Measurements from ENCODE around the gene PPP2R3B. TPM values are rescaled to one million over a fixed set of nuclear protein-coding genes. Genes with fewer than 3 reads are reported as not detected.
A peak's percentile ranks its signal among the peaks of the same experiment; 100 is the strongest.

The PPP2R3B gene
- total RNA-seq, 6 experiments from 2014 or later = 11.7 to 20.5 (median 13.9) TPM

GRCh38 chrX:362351-362750 lies 24.4 kb downstream of the PPP2R3B start:
- H3K27me3 Mint-ChIP-seq (ENCODE audit: insufficient read depth) = peaks cover 1% of the 10 kb centered on the region; the same call in 1 of the 2 replicates
- no peak for TF ChIP-seq CTCF (IDR thresholded peaks at IDR 0.05)
- H3K4me1 Mint-ChIP-seq (ENCODE audit: low read depth) = peaks cover 7% of the 10 kb centered on the region
- DNase-seq = no peak
- H3K9me3 Mint-ChIP-seq = peaks cover 51% of the 10 kb centered on the region
- peaks cover 49% of the 10 kb centered on the region for H3K36me3 Mint-ChIP-seq (ENCODE audit: low read depth)
- H3K27ac Mint-ChIP-seq = no peak overlapping the region
- no peak overlapping the region for H3K4me3 Mint-ChIP-seq

- Mint-ChIP-seq H3K27ac (no peak overlapping the region), H3K27me3 (ENCODE audit: insufficient read depth) (no peaks in the 10 kb centered on the region), H3K36me3 (ENCODE audit: low read depth) (peaks cover 54% of the 10 kb centered on the region), H3K4me1 (ENCODE audit: low read depth) (peaks cover 15% of the 10 kb centered on the region), H3K4me3 (no peak overlapping the region), H3K9me3 (peaks cover 51% of the 10 kb centered on the region)
- DNase-seq = no peak
- TF ChIP-seq CTCF (IDR thresholded peaks at IDR 0.05) = no peak
Observed at GRCh38 chrX:361231-362145, 25.2 kb downstream of the PPP2R3B start.

- no peak for TF ChIP-seq CTCF (IDR thresholded peaks at IDR 0.05)
- Mint-ChIP-seq H3K4me1 (ENCODE audit: low read depth) (peaks cover 18% of the 10 kb centered on the region), H3K27ac (no peak overlapping the region), H3K9me3 (peaks cover 51% of the 10 kb centered on the region), H3K27me3 (ENCODE audit: insufficient read depth) (0 out of 2 replicates have a peak, but pooled peaks cover 1% of the 10 kb centered on the region), H3K4me3 (no peak overlapping the region), H3K36me3 (ENCODE audit: low read depth) (peaks cover 54% of the 10 kb centered on the region)
- no peak for DNase-seq
Observed at GRCh38 chrX:360496-361150, 26.1 kb downstream of the PPP2R3B start.

GRCh38 chrX:358651-359143 lies 28.0 kb downstream of the PPP2R3B start:
- no peak overlapping the region for H3K27ac Mint-ChIP-seq
- H3K4me3 Mint-ChIP-seq = no peak overlapping the region
- H3K9me3 Mint-ChIP-seq = peaks cover 50% of the 10 kb centered on the region
- no peak for DNase-seq
- H3K4me1 Mint-ChIP-seq (ENCODE audit: low read depth) = peaks cover 18% of the 10 kb centered on the region
- H3K36me3 Mint-ChIP-seq (ENCODE audit: low read depth) = peaks cover 52% of the 10 kb centered on the region
- no peak for TF ChIP-seq CTCF (IDR thresholded peaks at IDR 0.05)
- H3K27me3 Mint-ChIP-seq (ENCODE audit: insufficient read depth) = 0 out of 2 replicates have a peak, but pooled peaks cover 2% of the 10 kb centered on the region

- peak; percentile 31 for DNase-seq
- Mint-ChIP-seq H3K27ac (peak overlapping the region; percentile 19; the same call in 1 of the 2 replicates), H3K4me3 (no peak overlapping the region), H3K4me1 (ENCODE audit: low read depth) (peaks cover 18% of the 10 kb centered on the region), H3K36me3 (ENCODE audit: low read depth) (peaks cover 45% of the 10 kb centered on the region), H3K27me3 (ENCODE audit: insufficient read depth) (0 out of 2 replicates have a peak, but pooled peaks cover 2% of the 10 kb centered on the region), H3K9me3 (peaks cover 43% of the 10 kb centered on the region)
- no peak for TF ChIP-seq CTCF (IDR thresholded peaks at IDR 0.05)
Observed at GRCh38 chrX:357693-358471, 28.8 kb downstream of the PPP2R3B start.
